GM23248 (cell line): Measurements from ENCODE around the gene SNUPN. TPM values are rescaled to one million over a fixed set of nuclear protein-coding genes. Genes with fewer than 3 reads are reported as not detected.

Experiments used
- DNase-seq: peaks from one replicate; pipeline ENCODE4 v3.0.0-alpha.2; 2015
- H2AFZ ChIP-seq: fragments of 200-600 bp; sonication (generic); 2 replicates; pipeline ENCODE4 v1.6.1; 2016; ENCODE audit warnings: antibody characterized with exemption
- H3F3A ChIP-seq: fragments of 200-600 bp; sonication (generic); 2 replicates; pipeline ENCODE4 v1.6.1; 2016; ENCODE audit warnings: mild to moderate bottlenecking, antibody characterized with exemption, mixed run types; ENCODE audit not compliant: insufficient read depth
- H3K27ac ChIP-seq: fragments of 200-600 bp; sonication (generic); 2 replicates; pipeline ENCODE4 v1.5.1; 2016; ENCODE audit warnings: mild to moderate bottlenecking
- H3K27me3 ChIP-seq: fragments of 200-600 bp; sonication (generic); replicated peaks from 2 replicates; pipeline ENCODE4 v1.6.1; 2016; ENCODE audit warnings: mild to moderate bottlenecking; ENCODE audit not compliant: insufficient read depth
- H3K36me3 ChIP-seq: fragments of 200-600 bp; sonication (generic); 2 replicates; pipeline ENCODE4 v1.6.1; 2016; ENCODE audit warnings: low read depth, mild to moderate bottlenecking
- H3K4me1 ChIP-seq: fragments of 200-600 bp; sonication (generic); 2 replicates; pipeline ENCODE4 v1.6.1; 2016; ENCODE audit warnings: mild to moderate bottlenecking; ENCODE audit not compliant: insufficient read depth
- H3K4me2 ChIP-seq: fragments of 200-600 bp; sonication (generic); one replicate; pipeline ENCODE4 v1.6.1; 2016; ENCODE audit warnings: mild to moderate bottlenecking; ENCODE audit not compliant: unreplicated experiment
- H3K4me3 ChIP-seq: fragments of 200-600 bp; sonication (generic); 2 replicates; pipeline ENCODE4 v1.5.1; 2016; ENCODE audit warnings: mild to moderate bottlenecking
- H3K79me2 ChIP-seq: fragments of 200-600 bp; sonication (generic); 2 replicates; pipeline ENCODE4 v1.6.1; 2016; ENCODE audit warnings: mild to moderate bottlenecking; ENCODE audit not compliant: insufficient read depth
- H3K9ac ChIP-seq: fragments of 200-600 bp; sonication (generic); 2 replicates; pipeline ENCODE4 v1.6.1; 2016; ENCODE audit warnings: mild to moderate bottlenecking
- H3K9me2 ChIP-seq: fragments of 200-600 bp; sonication (generic); 2 replicates; pipeline ENCODE4 v1.6.1; 2016; ENCODE audit warnings: mixed run types, mild to moderate bottlenecking, moderate library complexity; ENCODE audit not compliant: insufficient read depth
- H3K9me3 ChIP-seq: fragments of 200-600 bp; sonication (generic); one replicate; pipeline ENCODE4 v1.6.1; 2017; ENCODE audit warnings: low read depth
- H4K20me1 ChIP-seq: fragments of 200-600 bp; sonication (generic); 2 replicates; pipeline ENCODE4 v1.6.0; 2016; ENCODE audit not compliant: insufficient read depth
- EZH2 ChIP-seq: fragments of 200-600 bp; sonication (generic); IDR thresholded peaks from 2 replicates; pipeline ENCODE4 v1.6.1; 2018; ENCODE audit warnings: antibody characterized with exemption, mild to moderate bottlenecking; ENCODE audit not compliant: insufficient read depth, poor library complexity, severe bottlenecking
- EZH2phosphoT487 ChIP-seq: fragments of 200-600 bp; sonication (generic); IDR thresholded peaks from 2 replicates; pipeline ENCODE4 v1.6.1; 2018; ENCODE audit warnings: antibody characterized with exemption, moderate library complexity, mild to moderate bottlenecking, low read depth; ENCODE audit not compliant: insufficient read depth
- WGBS, 2 experiments: methylation state at CpG; one replicate each; pipeline ENCODE4 v1.1.6; 2015 to 2017; ENCODE audit warnings: low lambda C conversion rate in 2 of 2, low coverage in 1 of 2; ENCODE audit errors: missing lambda C conversion rate in 2 of 2; 5-methylcytosine and 5-hydroxymethylcytosine counted together
- in situ Hi-C: fragments of 300-500 bp; cut with MboI; formaldehyde crosslinking; loops from 2 replicates; pipeline ENCODE4 v1.15.0; 2020
- polyA plus RNA-seq: library from polyadenylated mRNA; unstranded; fragments of >200 nt; fragmentation: Nextera tagmentation; extraction: Ambion mirVana; gene quantifications from 2 replicates; pipeline ENCODE4 v1.2.1, GENCODE V29; 2016
- total RNA-seq: library from RNA; depleted of rRNA; stranded (reverse); fragments of >200 nt; shearing (Covaris generic); gene quantifications from 2 replicates; pipeline ENCODE4 v1.2.3, GENCODE V29; 2014

The SNUPN gene
- total and polyA plus RNA-seq, 2 experiments from 2014 or later: 33.5 to 38.0 TPM

- Histone ChIP-seq H3K4me3 (peak overlapping the region; percentile 85), H3K9me2 (no peaks in the 10 kb centered on the region), H3K4me1 (peaks cover 50% of the 10 kb centered on the region), H4K20me1 (no peaks in the 10 kb centered on the region), H2AFZ (peak overlapping the region; percentile 63), H3K36me3 (no peaks in the 10 kb centered on the region), H3K27me3 (no peaks in the 10 kb centered on the region), H3F3A (peaks cover 16% of the 10 kb centered on the region; the same call in 1 of the 2 replicates), H3K79me2 (peaks cover 72% of the 10 kb centered on the region), H3K9ac (peak overlapping the region; percentile 96), H3K4me2 (peak overlapping the region; percentile 89), H3K27ac (peak overlapping the region; percentile 93), H3K9me3 (no peaks in the 10 kb centered on the region)
- DNase-seq: peak; percentile 67
- no peak for TF ChIP-seq EZH2
- TF ChIP-seq EZH2phosphoT487: no peak
- in situ Hi-C loops: no loop called here
- WGBS, 2 experiments: 0 to 1% methylated on average over 23 to 31 of the region's 34 CpGs
Measured at GRCh38 chr15:75648156-75649000, 22.9 kb upstream of the SNUPN start.

- Histone ChIP-seq H3F3A (peaks cover 16% of the 10 kb centered on the region; the same call in 1 of the 2 replicates), H2AFZ (peak within 1 kb of the TSS; percentile 63), H3K9me3 (no peaks in the 10 kb centered on the region), H3K4me2 (peak within 1 kb of the TSS; percentile 89), H3K36me3 (no peaks in the 10 kb centered on the region), H3K9me2 (no peaks in the 10 kb centered on the region), H3K9ac (peak within 1 kb of the TSS; percentile 96), H3K27ac (peak within 1 kb of the TSS; percentile 93), H3K4me3 (peak within 1 kb of the TSS; percentile 85), H3K4me1 (peaks cover 41% of the 10 kb centered on the region), H3K27me3 (no peaks in the 10 kb centered on the region), H3K79me2 (peaks cover 64% of the 10 kb centered on the region), H4K20me1 (no peaks in the 10 kb centered on the region)
- WGBS, 2 experiments: 1 to 2% methylated on average over 49 to 51 of the region's 76 CpGs
- peak; percentile 96 for DNase-seq
- in situ Hi-C loops: no loop called here
- TF ChIP-seq EZH2 (no peak), EZH2phosphoT487 (no peak)
Measured at GRCh38 chr15:75647370-75648155, 22.0 kb upstream of the SNUPN start, which contains the start of gene SNX33. Gene SNX33 (plus strand): TSS chr15:75647912. CDS start chr15:75649103, 1,191 bp downstream.

GRCh38 chr15:75646944-75647364 is 21.4 kb upstream of the SNUPN start:
- Histone ChIP-seq H3K9me2 (no peaks in the 10 kb centered on the region), H3F3A (peaks cover 16% of the 10 kb centered on the region; the same call in 1 of the 2 replicates), H3K4me2 (peak overlapping the region; percentile 89), H3K9ac (peak overlapping the region; percentile 96), H3K36me3 (no peaks in the 10 kb centered on the region), H3K27ac (peak overlapping the region; percentile 93), H4K20me1 (no peaks in the 10 kb centered on the region), H3K9me3 (no peaks in the 10 kb centered on the region), H3K79me2 (peaks cover 61% of the 10 kb centered on the region), H3K4me3 (peak overlapping the region; percentile 85), H2AFZ (peak overlapping the region; percentile 63), H3K27me3 (no peaks in the 10 kb centered on the region), H3K4me1 (peaks cover 35% of the 10 kb centered on the region)
- TF ChIP-seq EZH2phosphoT487: no peak
- no peak for DNase-seq
- WGBS, 2 experiments: 1 to 2% methylated on average over 15 to 26 of the region's 26 CpGs
- in situ Hi-C loops: no loop called here
